DOHH2 (cell line): ENCODE data around the gene ERC2.

ENCODE experiments used
- EZH2phosphoT487 ChIP-seq: fragments of 200-600 bp; sonication (generic); IDR thresholded peaks from 2 replicates; pipeline ENCODE4 v1.6.1; 2017; ENCODE audit warnings: borderline replicate concordance, mild to moderate bottlenecking, antibody characterized with exemption, low read length, moderate library complexity, mixed read lengths
- TF ChIP-seq, protein P1 (sequence below): fragments of 200-600 bp; sonication (generic); IDR thresholded peaks from one replicate; pipeline ENCODE4 v1.5.1; 2014; ENCODE audit warnings: antibody characterized with exemption, mild to moderate bottlenecking, low read depth, low read length; ENCODE audit not compliant: poor library complexity, severe bottlenecking

DNA sequence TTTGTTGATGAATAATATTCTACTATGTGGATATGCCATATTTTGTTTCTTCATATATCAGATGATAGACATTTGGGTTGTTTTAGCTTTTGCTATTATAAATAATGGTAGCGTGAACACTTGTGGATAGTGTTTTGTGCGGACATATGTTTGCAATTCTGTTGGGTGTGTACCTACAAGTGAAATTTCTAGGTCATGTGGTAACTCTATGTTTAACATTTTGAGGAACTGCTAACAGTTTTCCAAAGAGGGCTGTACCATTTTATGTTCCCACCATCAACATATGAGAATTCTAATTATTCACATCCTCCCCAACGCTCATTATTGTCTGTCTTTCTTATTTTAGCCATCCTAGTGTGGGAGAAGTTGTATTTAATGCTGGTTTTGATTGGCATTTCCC, 303.8 kb downstream of the ERC2 start:
- TF ChIP-seq, protein P1, sequence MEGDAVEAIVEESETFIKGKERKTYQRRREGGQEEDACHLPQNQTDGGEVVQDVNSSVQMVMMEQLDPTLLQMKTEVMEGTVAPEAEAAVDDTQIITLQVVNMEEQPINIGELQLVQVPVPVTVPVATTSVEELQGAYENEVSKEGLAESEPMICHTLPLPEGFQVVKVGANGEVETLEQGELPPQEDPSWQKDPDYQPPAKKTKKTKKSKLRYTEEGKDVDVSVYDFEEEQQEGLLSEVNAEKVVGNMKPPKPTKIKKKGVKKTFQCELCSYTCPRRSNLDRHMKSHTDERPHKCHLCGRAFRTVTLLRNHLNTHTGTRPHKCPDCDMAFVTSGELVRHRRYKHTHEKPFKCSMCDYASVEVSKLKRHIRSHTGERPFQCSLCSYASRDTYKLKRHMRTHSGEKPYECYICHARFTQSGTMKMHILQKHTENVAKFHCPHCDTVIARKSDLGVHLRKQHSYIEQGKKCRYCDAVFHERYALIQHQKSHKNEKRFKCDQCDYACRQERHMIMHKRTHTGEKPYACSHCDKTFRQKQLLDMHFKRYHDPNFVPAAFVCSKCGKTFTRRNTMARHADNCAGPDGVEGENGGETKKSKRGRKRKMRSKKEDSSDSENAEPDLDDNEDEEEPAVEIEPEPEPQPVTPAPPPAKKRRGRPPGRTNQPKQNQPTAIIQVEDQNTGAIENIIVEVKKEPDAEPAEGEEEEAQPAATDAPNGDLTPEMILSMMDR = no peak
- no peak for TF ChIP-seq EZH2phosphoT487
